Measurements from ENCODE around the gene ABCB4.
"Not testable (repeated sequence)": the region's sequence is repeated elsewhere in the genome, so short reads cannot be mapped to it uniquely, and the experiment has no call there.

The ABCB4 gene

GRCh38 chr7:87479951-87480350, 4.5 kb upstream of the ABCB4 start:
- FAIRE-seq (no peak), DNase-seq (ENCODE audit: low spot score) (no peak)

- FAIRE-seq, result no peak
- DNase-seq (ENCODE audit: low spot score), result no peak
These were observed 688 bp upstream of the ABCB4 start for GRCh38 chr7:87476179-87476557.

GRCh38 chr7:87474533-87475358, 734 bp downstream of the ABCB4 start:
- FAIRE-seq (peak; percentile 78), DNase-seq (ENCODE audit: low spot score) (peak; percentile 53)

GRCh38 chr7:87473986-87474385, 1.5 kb downstream of the ABCB4 start:
- no peak for FAIRE-seq

GRCh38 chr7:87473192-87473591, 2.3 kb downstream of the ABCB4 start:
- FAIRE-seq (no peak), DNase-seq (ENCODE audit: low spot score) (no peak)

More at GRCh38 chr7:87473986-87474385, 1.5 kb downstream of the ABCB4 start:
- DNase-seq (ENCODE audit: low spot score), result no peak

- no peak for DNase-seq (ENCODE audit: low spot score)
- no peak for FAIRE-seq
These were observed 4.0 kb downstream of the ABCB4 start for GRCh38 chr7:87471473-87471872.

- DNase-seq (ENCODE audit: low spot score); FAIRE-seq: not testable (repeated sequence)
These were observed 6.3 kb downstream of the ABCB4 start for GRCh38 chr7:87469204-87469603.

GRCh38 chr7:87465534-87465880, 10.0 kb downstream of the ABCB4 start:
- not testable (repeated sequence) for FAIRE-seq; DNase-seq (ENCODE audit: low spot score)

GRCh38 chr7:87464830-87465533, 10.5 kb downstream of the ABCB4 start:
- DNase-seq (ENCODE audit: low spot score); FAIRE-seq: not testable (repeated sequence)

- DNase-seq (ENCODE audit: low spot score) (no peak), FAIRE-seq (no peak)
These were observed 11.5 kb downstream of the ABCB4 start for GRCh38 chr7:87463982-87464381.

GRCh38 chr7:87460444-87460843, 15.0 kb downstream of the ABCB4 start:
- not testable (repeated sequence) for DNase-seq (ENCODE audit: low spot score); FAIRE-seq

- no peak for FAIRE-seq
- DNase-seq (ENCODE audit: low spot score), result no peak
These were observed 15.5 kb downstream of the ABCB4 start for GRCh38 chr7:87459941-87460340.

- FAIRE-seq (no peak), DNase-seq (ENCODE audit: low spot score) (no peak)
These were observed 17.3 kb downstream of the ABCB4 start for GRCh38 chr7:87458148-87458547.

GRCh38 chr7:87456247-87456646, 19.2 kb downstream of the ABCB4 start:
- DNase-seq (ENCODE audit: low spot score) (no peak), FAIRE-seq (no peak)

GRCh38 chr7:87452279-87452678, 23.2 kb downstream of the ABCB4 start:
- DNase-seq (ENCODE audit: low spot score), result no peak

GRCh38 chr7:87451187-87451586, 24.3 kb downstream of the ABCB4 start:
- peak; percentile 17 for FAIRE-seq
- no peak for DNase-seq (ENCODE audit: low spot score)

More at GRCh38 chr7:87452279-87452678, 23.2 kb downstream of the ABCB4 start:
- FAIRE-seq, result no peak

- DNase-seq (ENCODE audit: low spot score), result no peak
- FAIRE-seq, result no peak
These were observed 24.8 kb downstream of the ABCB4 start for GRCh38 chr7:87450706-87451105.

- peak; percentile 76 for FAIRE-seq
- DNase-seq (ENCODE audit: low spot score), result peak; percentile 45
These were observed 27.1 kb downstream of the ABCB4 start for GRCh38 chr7:87448388-87448787.

- FAIRE-seq (peak; percentile 35), DNase-seq (ENCODE audit: low spot score) (no peak)
These were observed 28.3 kb downstream of the ABCB4 start for GRCh38 chr7:87447116-87447635.

- FAIRE-seq, result no peak
These were observed 29.6 kb downstream of the ABCB4 start for GRCh38 chr7:87445897-87446296.

GRCh38 chr7:87435546-87435945, 39.9 kb downstream of the ABCB4 start:
- peak; percentile 57 for DNase-seq (ENCODE audit: low spot score)
- peak; percentile 90 for FAIRE-seq

More at GRCh38 chr7:87445897-87446296, 29.6 kb downstream of the ABCB4 start:
- no peak for DNase-seq (ENCODE audit: low spot score)

GRCh38 chr7:87432536-87432935, 42.9 kb downstream of the ABCB4 start:
- no peak for DNase-seq (ENCODE audit: low spot score)
- no peak for FAIRE-seq
